Heart right ventricle (tissue), 16 donors: ENCODE measurements around the gene TMEM147. TPM values are rescaled to one million over a fixed set of nuclear protein-coding genes. Genes with fewer than 3 reads are reported as not detected.

Experiments used
- ATAC-seq, 8 donors: fragments of 200-7000 bp; cut with Tn5 transposase; one replicate each; pipeline ENCODE4 v1.9.1; 2020; ENCODE audit warnings: mild to moderate bottlenecking in 8 of 8, moderate library complexity in 8 of 8, moderate number of reproducible peaks in 1 of 8
- DNase-seq, 2 donors: peaks; one replicate each; pipeline ENCODE4 v3.0.0-alpha.2; 2020
- H3K27ac ChIP-seq, 10 donors: fragments of 200-600 bp; sonication (generic) in 2 of 10; one replicate each; pipeline versions ENCODE4 v1.5.0 to v1.8.0; 2020 to 2022; ENCODE audit warnings: mild to moderate bottlenecking in 3 of 10
- H3K27me3 ChIP-seq, 7 donors: fragments of 200-600 bp; one replicate each; pipeline ENCODE4 v1.8.0; 2021 to 2022; ENCODE audit warnings: mild to moderate bottlenecking in 2 of 7
- H3K36me3 ChIP-seq, 9 donors: fragments of 200-600 bp; sonication (generic) in 1 of 9; one replicate each; pipeline versions ENCODE4 v1.5.0 to v1.8.0; 2020 to 2022; ENCODE audit warnings: mild to moderate bottlenecking in 2 of 9
- H3K4me1 ChIP-seq, 9 donors: fragments of 200-600 bp; sonication (generic) in 1 of 9; one replicate each; pipeline versions ENCODE4 v1.5.0 to v1.8.0; 2020 to 2022; ENCODE audit warnings: mild to moderate bottlenecking in 4 of 9
- H3K4me3 ChIP-seq, 10 donors: fragments of 200-600 bp; sonication (generic) in 2 of 10; one replicate each; pipeline versions ENCODE4 v1.5.0 to v1.8.0; 2020 to 2022; ENCODE audit warnings: mild to moderate bottlenecking in 7 of 10, moderate library complexity in 2 of 10
- H3K9me3 ChIP-seq, 11 donors: fragments of 200-600 bp in 10 of 11; sonication (generic) in 2 of 11; one replicate each; pipeline versions ENCODE4 v1.5.0 to v1.8.0; 2013 to 2022; ENCODE audit warnings: mild to moderate bottlenecking in 2 of 11, control low read depth in 1 of 11, moderate library complexity in 1 of 11
- WGBS, 2 donors: extraction: QIAGEN DNeasy Blood & Tissue Kit; methylation state at CpG; one replicate each; pipeline ENCODE4 v1.1.7; 2013; ENCODE audit warnings: inconsistent platforms in 1 of 2; 5-methylcytosine and 5-hydroxymethylcytosine counted together
- intact Hi-C, 10 donors: fragments of 100-400 bp; cut with DNase I; formaldehyde crosslinking; loops; one replicate each; pipeline versions ENCODE4 v1.11.1 to v1.14.2; 2022
- polyA plus RNA-seq, 2 donors: library from polyadenylated mRNA; stranded (reverse); fragments of 200-250 nt; gene quantifications; one replicate each; pipeline ENCODE4 v1.2.3, GENCODE V29; 2013
- total RNA-seq, 10 donors: library from RNA; stranded (reverse); fragmentation: NEBNext Ultra II Directional in 3 of 10; extraction: Animal tissue kit (Norgen Biotek cat#: 25700) in 3 of 10; gene quantifications; one replicate each; pipeline versions ENCODE4 v1.2.1 to v1.2.4, GENCODE V29; 2021 to 2023
- TF ChIP-seq, protein P1 (sequence below), 9 donors: fragments of 200-600 bp; sonication (generic) in 2 of 9; IDR thresholded peaks; one replicate each; pipeline versions ENCODE4 v1.5.0 to v1.8.0; 2021 to 2022; ENCODE audit warnings: antibody characterized with exemption in 9 of 9, mild to moderate bottlenecking in 5 of 9, moderate library complexity in 1 of 9
- donor health status: Arrhythmogenic right ventricular cardiomyopathy.
- donor health status: ischemic (EF 13 %, LVEDD 7.1; RV severe dilation, severe dysfunction).
- donor health status: healthy with polysubstance abuse.
- donor health status: DM: no; HTN: yes; CAD: no.
- donor health status: DM: no; HTN: no; CAD: no.
- donor health status: ischemic (EF 25% LVEDD 6.9; RV normal size, moderate dysfunction).
- donor health status: ischemic (EF 25% LVEDD 5.7; RV mildly dilated, moderate dysfunction).
- donor health status: healthy.
- donor health status: DM: yes; HTN: yes; CAD: no.
- donor health status: Ischemic cardiomyopathy.
- donor health status: ischemic (EF 35%, LVEDD 5.7; RV mildly dilated, moderate dysfunction).
- donor health status: nonischemic (EF 11% LVEDD 7.7; RV severe dilation, severe dysfunction).
- donor health status: DM: yes; HTN: yes; CAD: no.
- donor health status: PGD.
- donor health status: ischemic (EF 29% LVEDD 5.4; RV normal size, mild dysfunction).
- donor health status: nonischemic (EF 23%, LVEDD 6.1; RV moderate dilation, normal function).

Gene TMEM147
- total and polyA plus RNA-seq, 12 donors: 62.8 to 229 (median 80.4) TPM

- H3K27ac ChIP-seq: no peak overlapping the region
- 79 to 87% methylated on average over 7 of the region's 7 CpGs for WGBS, 2 donors
- TF ChIP-seq, protein P1, sequence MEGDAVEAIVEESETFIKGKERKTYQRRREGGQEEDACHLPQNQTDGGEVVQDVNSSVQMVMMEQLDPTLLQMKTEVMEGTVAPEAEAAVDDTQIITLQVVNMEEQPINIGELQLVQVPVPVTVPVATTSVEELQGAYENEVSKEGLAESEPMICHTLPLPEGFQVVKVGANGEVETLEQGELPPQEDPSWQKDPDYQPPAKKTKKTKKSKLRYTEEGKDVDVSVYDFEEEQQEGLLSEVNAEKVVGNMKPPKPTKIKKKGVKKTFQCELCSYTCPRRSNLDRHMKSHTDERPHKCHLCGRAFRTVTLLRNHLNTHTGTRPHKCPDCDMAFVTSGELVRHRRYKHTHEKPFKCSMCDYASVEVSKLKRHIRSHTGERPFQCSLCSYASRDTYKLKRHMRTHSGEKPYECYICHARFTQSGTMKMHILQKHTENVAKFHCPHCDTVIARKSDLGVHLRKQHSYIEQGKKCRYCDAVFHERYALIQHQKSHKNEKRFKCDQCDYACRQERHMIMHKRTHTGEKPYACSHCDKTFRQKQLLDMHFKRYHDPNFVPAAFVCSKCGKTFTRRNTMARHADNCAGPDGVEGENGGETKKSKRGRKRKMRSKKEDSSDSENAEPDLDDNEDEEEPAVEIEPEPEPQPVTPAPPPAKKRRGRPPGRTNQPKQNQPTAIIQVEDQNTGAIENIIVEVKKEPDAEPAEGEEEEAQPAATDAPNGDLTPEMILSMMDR (IDR thresholded peaks at IDR 0.05): no peak
- peaks cover 0 to 17% (median 13%) of the 10 kb centered on the region in 9 donors for H3K4me1 ChIP-seq
- ATAC-seq: no peak
- no peaks in the 10 kb centered on the region for H3K9me3 ChIP-seq
- DNase-seq: no peak
- no peaks in the 10 kb centered on the region for H3K36me3 ChIP-seq
- peaks cover 0 to 39% (median 23%) of the 10 kb centered on the region in 7 donors for H3K27me3 ChIP-seq
- intact Hi-C loops: loop anchor here in 1 of 10 donors (5.0 kb wide), 1 partner anchor 81 kb away; the partner anchor contains the start of gene PMIS2
- no peak overlapping the region for H3K4me3 ChIP-seq
These were observed 39.4 kb upstream of the TMEM147 start for GRCh38 chr19:35506011-35506410.

DNA sequence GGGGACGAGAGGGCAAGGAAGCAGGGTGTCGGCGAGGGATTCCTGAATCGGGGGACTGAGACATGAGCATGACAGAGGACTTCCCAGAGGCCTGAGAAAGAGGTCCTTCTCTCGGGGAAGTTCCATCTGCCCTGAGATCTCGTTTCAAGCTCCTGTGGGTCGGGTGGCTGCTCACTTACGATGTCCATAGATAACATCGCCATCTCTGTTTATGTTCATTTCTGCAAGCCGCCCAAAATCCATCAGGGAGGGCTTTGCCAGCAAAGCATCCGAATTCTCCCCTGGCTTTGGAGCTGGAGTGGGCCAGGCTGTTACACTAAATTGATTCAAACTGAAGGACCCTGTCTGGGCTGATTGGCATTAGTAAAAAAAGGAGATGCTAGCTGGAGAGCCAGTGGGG, 37.9 kb upstream of the TMEM147 start:
- Histone ChIP-seq H3K4me1 (peaks cover 0 to 17% (median 13%) of the 10 kb centered on the region in 9 donors), H3K27me3 (peaks cover 0 to 54% (median 38%) of the 10 kb centered on the region in 7 donors), H3K27ac (no peak overlapping the region), H3K36me3 (no peaks in the 10 kb centered on the region), H3K9me3 (no peaks in the 10 kb centered on the region), H3K4me3 (no peak overlapping the region)
- DNase-seq (no peak), ATAC-seq (no peak)
- TF ChIP-seq, protein P1 (IDR thresholded peaks at IDR 0.05): no peak
- 80 to 83% methylated on average over 11 of the region's 11 CpGs for WGBS, 2 donors
- intact Hi-C loops: loop anchor here in 1 of 10 donors (5.0 kb wide), 1 partner anchor 80 kb away; the partner anchor contains the start of gene PMIS2

- H3K27me3 ChIP-seq: peaks cover 0 to 60% (median 44%) of the 10 kb centered on the region in 7 donors
- no peaks in the 10 kb centered on the region for H3K9me3 ChIP-seq
- H3K36me3 ChIP-seq: no peaks in the 10 kb centered on the region
- H3K27ac ChIP-seq: no peak overlapping the region
- H3K4me1 ChIP-seq: peaks cover 0 to 17% (median 13%) of the 10 kb centered on the region in 9 donors
- DNase-seq (no peak), ATAC-seq (no peak)
- TF ChIP-seq, protein P1 (IDR thresholded peaks at IDR 0.05): no peak
- WGBS, 2 donors: 87 to 89% methylated on average over 3 of the region's 3 CpGs
- intact Hi-C loops: loop anchor here in 1 of 10 donors (5.0 kb wide), 1 partner anchor 79 kb away; the partner anchor contains the start of gene PMIS2
- no peak overlapping the region for H3K4me3 ChIP-seq
These were observed 37.3 kb upstream of the TMEM147 start for GRCh38 chr19:35508129-35508528.

DNA sequence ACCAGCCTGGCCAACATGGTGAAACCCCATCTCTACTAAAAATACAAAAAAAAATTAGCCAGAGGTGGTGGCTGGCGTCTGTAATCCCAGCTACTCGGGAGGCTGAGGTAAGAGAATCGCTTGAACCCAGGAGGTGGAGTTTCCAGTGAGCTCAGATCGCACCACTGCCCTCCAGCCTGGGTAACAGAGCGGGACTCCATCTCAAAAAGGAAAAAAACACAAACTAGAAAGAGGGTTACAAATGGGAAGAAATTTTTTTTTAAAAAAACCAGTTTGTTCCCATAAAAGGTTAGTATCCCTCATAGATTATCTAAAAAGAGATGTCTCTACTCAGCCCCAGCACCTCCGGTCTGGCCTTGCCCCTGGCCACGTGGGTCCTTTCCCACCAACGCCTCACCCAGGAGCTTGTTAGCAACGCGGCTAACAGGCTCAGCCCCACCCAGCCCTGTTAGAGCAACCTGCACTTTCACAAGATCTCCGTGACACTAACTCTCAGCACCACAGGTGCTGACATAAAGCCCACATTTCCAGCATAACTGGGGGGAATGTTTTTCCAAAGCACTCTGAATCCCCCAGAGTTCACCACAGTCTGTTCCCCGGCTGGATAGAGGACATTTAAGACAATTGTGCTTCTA, 36.3 kb upstream of the TMEM147 start:
- Histone ChIP-seq H3K27ac (no peak overlapping the region), H3K4me1 (peaks cover 0 to 17% (median 13%) of the 10 kb centered on the region in 9 donors), H3K9me3 (no peaks in the 10 kb centered on the region), H3K27me3 (peaks cover 0 to 70% (median 53%) of the 10 kb centered on the region in 7 donors), H3K36me3 (no peaks in the 10 kb centered on the region), H3K4me3 (peak overlapping the region in 4 of 10 donors; percentile 42 to 56 (median 46))
- WGBS, 2 donors: 27 to 34% methylated on average over 12 of the region's 12 CpGs
- DNase-seq: no peak
- intact Hi-C loops: loop anchor here in 1 of 10 donors (5.0 kb wide), 1 partner anchor 78 kb away; the partner anchor contains the start of gene PMIS2
- TF ChIP-seq, protein P1 (IDR thresholded peaks at IDR 0.05): no peak
- ATAC-seq: peak in 1 of 8 donors; percentile 32
